ENCODE data around the gene PKNOX2.

The PKNOX2 gene

DNA sequence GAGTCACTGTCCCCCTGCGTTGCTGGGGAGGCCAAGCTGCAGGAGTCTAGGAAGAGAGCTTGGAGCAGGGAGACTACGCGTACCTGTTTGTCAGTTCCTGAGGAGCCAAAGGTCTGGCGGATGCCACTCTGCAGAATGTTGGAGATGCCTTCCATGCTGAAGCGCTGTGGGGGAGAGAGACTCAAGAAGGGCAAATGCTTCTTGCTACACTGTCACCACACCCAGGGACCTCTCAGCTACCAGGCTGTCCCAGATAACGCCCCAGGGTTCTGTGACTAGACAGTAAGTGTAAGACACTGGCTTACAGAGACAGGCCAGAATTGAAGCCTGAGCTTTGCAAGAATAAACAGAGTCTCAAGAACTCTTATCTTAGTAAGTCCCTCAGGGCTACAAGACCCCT is 289.5 kb downstream of the PKNOX2 start:
- DNase-seq = no peak

DNA sequence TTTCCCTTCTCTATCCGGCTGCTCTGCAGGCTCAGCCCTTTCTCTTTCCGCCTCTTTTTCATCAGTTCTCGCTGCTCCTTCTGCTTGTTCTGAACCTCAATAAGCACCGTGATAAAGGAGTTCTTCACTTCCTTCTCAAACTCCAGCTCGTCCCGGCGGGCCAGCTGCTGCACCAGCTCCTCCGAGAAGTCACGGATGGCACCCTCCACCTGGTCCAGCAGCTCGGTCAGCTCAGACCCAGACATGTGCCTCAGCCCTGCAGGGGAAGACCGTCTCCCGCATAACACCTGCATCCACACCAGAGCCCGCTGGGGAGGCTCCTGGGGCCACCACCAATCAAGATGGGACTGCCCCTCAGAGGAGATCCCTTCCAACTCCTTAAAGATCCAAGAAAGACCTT is 291.3 kb downstream of the PKNOX2 start:
- no peak for DNase-seq

DNA sequence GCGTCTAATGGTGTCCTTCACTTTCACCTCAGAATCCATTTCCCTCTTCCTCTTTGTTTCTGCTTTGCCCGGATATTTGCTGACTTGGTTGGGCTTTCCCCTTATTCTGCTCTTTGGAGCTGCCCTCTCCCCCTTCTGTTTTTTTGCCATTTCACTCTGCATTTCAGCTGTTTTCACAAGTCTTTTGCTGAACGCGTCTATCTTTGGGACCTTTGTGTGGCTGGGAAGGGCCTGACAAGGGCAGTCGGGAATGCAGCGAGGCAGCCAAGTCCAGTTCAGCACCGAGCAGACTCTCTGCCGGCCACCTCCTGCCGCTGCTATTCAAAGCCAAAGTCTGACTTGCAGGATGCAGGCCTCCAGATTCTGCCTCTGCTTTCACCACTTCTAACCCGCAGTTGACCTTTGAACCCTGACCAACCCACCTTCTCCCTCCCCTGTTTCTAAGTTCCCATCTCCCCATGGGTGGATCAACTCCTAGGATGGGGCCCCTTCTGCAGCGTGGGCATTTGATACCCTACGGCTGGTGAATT is 293.3 kb downstream of the PKNOX2 start:
- no peak for DNase-seq

DNA sequence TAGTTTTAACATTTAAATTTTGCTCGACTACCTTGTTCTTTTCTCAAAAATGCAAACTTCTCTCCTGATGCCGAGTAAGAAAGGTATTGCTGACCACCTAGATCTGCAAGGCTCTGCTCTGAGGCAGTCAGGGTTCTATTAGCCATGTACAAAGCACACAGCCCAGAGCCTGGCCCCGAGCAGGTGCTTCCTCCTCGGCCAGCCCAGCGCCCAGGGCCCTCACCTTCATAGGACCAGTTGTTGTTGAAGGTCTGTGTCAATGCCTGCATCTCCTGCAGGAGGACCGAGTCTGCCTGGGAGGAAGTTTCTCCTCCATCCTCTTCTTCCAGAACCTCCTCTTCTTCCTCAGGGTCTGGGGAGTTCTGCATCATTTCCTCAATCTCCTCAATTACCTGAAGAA is 295.7 kb downstream of the PKNOX2 start:
- DNase-seq = no peak

DNA sequence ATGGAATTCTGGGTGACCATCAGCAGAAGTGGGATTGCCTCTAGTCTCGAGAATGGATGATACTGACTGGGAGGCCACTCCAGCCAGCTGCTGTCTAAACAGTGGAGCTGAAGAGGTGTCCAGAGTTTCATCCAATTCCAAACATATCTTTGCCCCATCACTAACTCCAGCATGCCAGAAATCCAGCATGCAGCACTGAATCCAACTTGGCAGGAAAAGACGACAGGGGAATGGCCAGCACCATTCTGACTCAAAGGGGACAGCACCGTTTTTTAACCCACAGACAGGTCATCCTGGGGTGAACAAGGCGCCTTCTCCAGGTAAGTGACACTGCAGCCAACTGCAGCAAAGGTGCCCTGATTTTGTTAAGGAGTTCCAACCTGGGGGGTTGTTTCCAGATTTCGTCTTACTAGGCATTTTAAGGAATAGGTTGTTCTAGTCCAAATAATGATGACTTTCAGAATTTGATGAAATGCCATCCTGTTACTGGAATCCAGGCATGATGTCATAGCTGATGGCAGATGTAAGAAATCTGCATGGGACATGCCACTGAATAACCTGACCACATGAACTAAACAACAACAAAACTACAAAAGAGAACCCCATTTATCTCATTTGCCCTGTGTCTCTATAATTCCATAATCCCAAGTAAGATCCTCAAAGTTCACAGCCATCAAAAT is 299.2 kb downstream of the PKNOX2 start:
- DNase-seq = no peak

DNA sequence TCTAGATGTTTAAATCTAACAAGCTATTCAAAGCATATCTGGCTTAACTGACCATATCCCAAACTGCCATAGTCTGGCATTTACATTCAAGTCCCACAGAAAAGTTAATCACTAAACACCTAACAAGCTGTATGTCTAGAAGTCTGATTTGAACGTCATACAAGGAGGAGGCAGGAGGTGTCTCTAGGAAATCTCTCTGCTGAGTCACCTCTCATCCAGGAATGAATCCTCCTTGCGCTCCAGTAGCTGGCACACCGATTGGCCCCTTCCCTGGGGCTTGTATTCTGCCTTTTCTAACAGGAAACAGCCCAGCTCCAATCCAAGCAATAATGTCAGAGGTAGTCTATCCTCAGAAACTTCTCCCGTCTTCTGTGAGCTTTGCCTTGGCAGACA is 299.7 kb downstream of the PKNOX2 start:
- no peak for DNase-seq

DNA sequence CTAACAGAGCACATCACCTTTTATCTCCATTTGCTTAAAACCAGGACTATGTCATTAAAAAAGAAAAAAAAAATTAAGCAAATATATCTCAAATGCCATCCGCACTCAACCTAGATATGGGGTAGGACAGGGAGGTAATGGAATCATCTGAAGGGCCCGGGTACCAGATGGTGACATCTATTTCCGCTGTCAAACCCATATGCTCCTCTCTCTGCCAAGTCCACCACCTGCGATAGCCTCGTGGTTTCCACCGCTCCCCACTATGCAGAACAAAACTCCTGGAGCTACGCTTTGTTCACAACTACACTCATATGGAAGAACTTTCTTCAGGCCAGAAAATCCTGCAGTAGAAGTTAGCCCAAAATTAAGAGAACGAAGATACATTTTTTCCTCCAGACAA is 300.1 kb downstream of the PKNOX2 start:
- no peak for DNase-seq

DNA sequence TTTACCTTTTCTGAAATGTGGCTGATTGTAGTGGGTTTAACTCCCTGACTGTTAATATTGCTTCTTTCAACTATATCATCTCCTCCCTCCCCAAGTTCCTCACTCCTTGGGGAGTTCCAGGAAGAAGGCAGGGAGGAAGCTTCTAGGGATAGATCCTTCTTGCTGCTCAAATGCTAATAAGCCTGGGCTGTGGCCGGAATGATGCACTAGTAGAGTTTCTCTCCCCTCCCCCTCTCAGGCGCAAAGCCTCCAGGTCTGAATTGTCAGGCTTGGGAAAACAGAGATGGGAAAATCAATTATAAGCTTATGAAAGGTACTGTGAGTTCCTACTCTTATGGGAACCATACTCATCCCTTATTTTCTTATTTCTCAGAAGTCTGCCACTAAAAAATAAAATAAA is 300.7 kb downstream of the PKNOX2 start:
- DNase-seq = no peak

DNA sequence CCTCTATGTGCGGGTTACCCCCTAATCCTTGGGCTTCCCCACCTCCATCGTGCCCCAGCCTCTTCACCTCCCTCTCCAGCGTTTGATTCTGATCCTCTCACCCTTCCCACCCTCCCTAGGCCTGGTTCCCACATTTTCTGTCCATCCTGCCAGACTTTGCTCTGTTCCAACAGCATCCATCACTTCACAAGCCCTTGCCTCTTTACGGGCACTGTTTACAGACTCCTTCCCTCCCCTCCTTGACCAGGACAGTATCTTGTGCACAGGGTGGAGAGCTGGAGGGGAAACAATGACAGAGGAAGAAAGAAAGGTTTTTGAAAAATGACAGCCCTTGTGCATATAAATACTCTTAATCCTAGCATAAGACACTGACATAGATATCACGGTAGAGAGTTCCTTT is 301.1 kb downstream of the PKNOX2 start:
- no peak for DNase-seq

DNA sequence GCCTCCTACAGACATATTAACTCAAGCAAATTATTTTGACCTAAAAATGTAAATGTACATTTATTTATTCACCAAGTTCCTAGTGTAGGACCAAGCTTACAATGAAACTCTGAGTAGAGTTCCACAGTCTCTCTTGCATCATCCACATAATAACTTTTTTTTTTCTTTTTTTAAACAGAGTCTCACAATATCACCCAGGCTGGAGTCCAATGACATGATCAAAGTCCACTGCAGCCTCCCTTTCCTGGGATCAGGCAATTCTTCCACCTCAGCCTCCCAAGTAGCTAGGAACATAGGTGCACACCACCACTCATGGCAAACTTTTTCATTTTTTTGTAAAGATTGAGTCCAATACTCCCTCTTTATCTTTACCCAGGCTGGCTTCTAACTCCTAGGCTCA is 303.5 kb downstream of the PKNOX2 start:
- no peak for DNase-seq

DNA sequence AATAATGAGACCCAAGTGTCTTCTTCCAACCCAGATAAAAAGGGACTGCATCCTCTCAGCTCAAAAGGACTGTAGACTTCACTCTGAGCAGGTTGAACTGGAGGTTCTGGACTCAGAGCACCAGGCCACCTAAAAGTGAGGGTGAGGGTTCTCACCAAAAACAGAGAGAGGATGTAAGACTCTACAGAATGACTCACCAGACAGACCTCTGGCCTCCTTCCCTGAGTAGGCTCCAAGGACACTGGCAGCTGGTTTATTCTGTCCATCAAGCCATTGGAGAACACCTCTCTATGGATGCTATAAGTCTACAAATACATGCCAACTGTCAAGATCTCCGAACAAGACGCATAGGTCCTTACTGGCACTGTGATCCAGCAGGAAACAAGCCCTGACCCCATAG is 304.3 kb downstream of the PKNOX2 start:
- DNase-seq = no peak

DNA sequence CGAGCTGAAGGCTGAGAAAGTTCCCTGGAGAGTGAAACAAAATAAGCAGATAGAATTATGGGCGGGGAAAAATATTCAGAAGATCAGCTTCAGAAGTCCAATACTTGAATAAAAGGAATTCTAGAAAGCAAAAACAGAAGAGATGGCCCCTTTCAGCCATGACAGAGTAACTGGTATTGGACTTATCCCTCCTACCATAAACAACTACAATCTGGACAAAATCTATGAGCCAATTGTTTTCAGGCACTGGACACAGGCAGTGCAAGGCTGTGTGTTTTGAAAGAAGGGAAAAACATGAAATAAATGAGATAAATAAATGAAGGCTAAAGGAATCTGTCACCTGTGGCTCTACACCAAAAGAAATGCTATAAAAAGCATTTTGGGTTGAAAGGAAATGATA is 305.8 kb downstream of the PKNOX2 start:
- DNase-seq = no peak

DNA sequence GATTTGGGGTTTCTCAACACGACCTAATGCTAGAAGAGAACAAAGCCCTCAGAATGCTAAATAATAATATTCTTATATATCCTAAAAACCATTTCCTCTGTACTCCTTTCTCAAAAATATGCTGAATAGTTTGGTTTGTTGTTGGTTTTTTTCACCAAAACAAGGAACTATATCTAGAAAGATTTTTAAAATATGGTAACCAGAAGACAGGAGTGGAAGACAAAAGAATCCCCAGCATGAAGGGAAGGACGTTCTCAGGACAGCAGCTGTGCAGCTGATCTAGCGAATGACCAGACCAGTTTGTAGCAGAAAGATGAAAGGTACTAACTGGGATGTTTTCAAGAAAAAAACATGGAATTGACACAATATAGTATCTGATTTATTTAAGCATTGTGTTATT is 312.2 kb downstream of the PKNOX2 start:
- no peak for DNase-seq

DNA sequence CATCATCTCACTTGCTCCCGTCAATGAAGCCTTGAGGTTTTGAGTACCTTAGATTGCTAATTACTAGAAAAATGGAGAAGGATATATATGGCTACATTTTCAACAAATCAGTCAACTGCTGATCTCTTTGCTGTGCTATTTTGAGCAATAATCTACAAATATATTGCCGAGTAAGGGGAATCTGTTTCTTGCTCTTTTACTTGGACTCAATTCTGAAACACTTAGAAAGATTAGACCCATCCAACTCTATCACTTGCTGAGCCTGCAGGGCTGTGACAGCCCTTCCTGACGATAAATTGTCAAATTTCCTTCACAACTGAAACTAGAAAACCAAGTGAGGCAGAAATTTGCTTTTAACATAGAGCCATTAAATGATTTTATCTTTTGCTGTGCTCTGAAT is 314.6 kb downstream of the PKNOX2 start:
- DNase-seq = no peak

DNA sequence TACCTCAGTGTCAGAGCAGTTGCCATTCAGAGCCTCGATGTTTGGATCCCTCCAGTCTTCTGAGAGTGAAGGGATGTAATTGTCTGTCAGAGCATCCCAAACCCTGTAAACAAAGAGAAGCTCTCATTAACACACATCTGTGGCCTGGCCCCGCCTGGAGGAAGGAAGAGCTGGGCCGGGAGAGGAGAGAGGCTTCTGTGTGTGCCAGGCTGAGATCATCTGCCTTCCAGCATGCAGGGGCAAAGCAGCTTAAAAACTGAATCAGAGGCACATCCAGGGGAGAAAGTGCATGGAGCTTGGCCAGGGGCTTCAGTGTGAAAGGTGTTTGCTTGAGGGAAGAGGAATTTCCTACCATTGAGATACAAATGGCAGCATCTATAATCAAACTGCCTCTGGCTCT is 317.0 kb downstream of the PKNOX2 start:
- DNase-seq = no peak
